GM12892 (cell line): ENCODE results near the gene ANTXR1.

ENCODE experiments used
- DNase-seq: peaks from one replicate; pipeline ENCODE4 v3.0.0; 2011; ENCODE audit not compliant: insufficient read length
- FAIRE-seq: peaks from 2 replicates; lab custom pipeline; 2011; peaks lifted over from hg19 to GRCh38; lab: Jason Lieb, UNC
- POLR2A ChIP-seq: IDR thresholded peaks from 2 replicates; pipeline ENCODE4 v1.6.1; 2011; ENCODE audit warnings: low read depth, low read length, control low read depth
- POLR2AphosphoS5 ChIP-seq: IDR thresholded peaks from 2 replicates; pipeline ENCODE4 v1.6.1; 2011; ENCODE audit warnings: low read depth, low read length, control low read depth
- TAF1 ChIP-seq: IDR thresholded peaks from 2 replicates; pipeline ENCODE4 v1.6.1; 2011; ENCODE audit warnings: low read depth, mild to moderate bottlenecking, control low read depth, low read length, borderline replicate concordance

ANTXR1 gene

GRCh38 chr2:69149631-69150215 lies 136.7 kb downstream of the ANTXR1 start:
- TF ChIP-seq POLR2AphosphoS5, result no peak
- TF ChIP-seq TAF1, result no peak
- TF ChIP-seq POLR2A, result no peak
- DNase-seq (no peak), FAIRE-seq (no peak)

GRCh38 chr2:69151931-69152330 lies 139.0 kb downstream of the ANTXR1 start:
- TF ChIP-seq TAF1 (no peak), POLR2AphosphoS5 (no peak), POLR2A (no peak)
- DNase-seq (no peak), FAIRE-seq (no peak)

GRCh38 chr2:69152847-69153583 lies 140.0 kb downstream of the ANTXR1 start:
- FAIRE-seq, result no peak
- TF ChIP-seq POLR2AphosphoS5 (no peak), POLR2A (no peak), TAF1 (no peak)
- DNase-seq, result no peak

GRCh38 chr2:69154106-69154505 lies 141.1 kb downstream of the ANTXR1 start:
- TF ChIP-seq POLR2AphosphoS5 (no peak), TAF1 (no peak)
- DNase-seq, result no peak
- no peak for FAIRE-seq

GRCh38 chr2:69156624-69157023 lies 143.6 kb downstream of the ANTXR1 start:
- FAIRE-seq, result no peak
- DNase-seq, result no peak
- no peak for TF ChIP-seq POLR2A
- no peak for TF ChIP-seq TAF1

GRCh38 chr2:69157441-69157840 lies 144.5 kb downstream of the ANTXR1 start:
- FAIRE-seq, result no peak

GRCh38 chr2:69159986-69160385 lies 147.0 kb downstream of the ANTXR1 start:
- FAIRE-seq, result no peak
- no peak for DNase-seq
- TF ChIP-seq POLR2A, result no peak
- TF ChIP-seq POLR2AphosphoS5, result no peak
- no peak for TF ChIP-seq TAF1

More at GRCh38 chr2:69157441-69157840, 144.5 kb downstream of the ANTXR1 start:
- no peak for TF ChIP-seq POLR2A
- no peak for TF ChIP-seq TAF1
- TF ChIP-seq POLR2AphosphoS5, result no peak
- DNase-seq, result no peak

- FAIRE-seq, result no peak
- TF ChIP-seq POLR2A (no peak), TAF1 (no peak), POLR2AphosphoS5 (no peak)
- DNase-seq, result no peak
These were observed 149.1 kb downstream of the ANTXR1 start for GRCh38 chr2:69162057-69162456.

GRCh38 chr2:69163109-69163508 lies 150.1 kb downstream of the ANTXR1 start:
- no peak for FAIRE-seq
- no peak for DNase-seq
- TF ChIP-seq POLR2A, result no peak
- TF ChIP-seq TAF1, result no peak
- TF ChIP-seq POLR2AphosphoS5, result no peak

GRCh38 chr2:69163556-69163955 lies 150.6 kb downstream of the ANTXR1 start:
- TF ChIP-seq TAF1 (no peak), POLR2AphosphoS5 (no peak), POLR2A (no peak)
- FAIRE-seq (no peak), DNase-seq (no peak)

GRCh38 chr2:69164061-69164778 lies 151.2 kb downstream of the ANTXR1 start:
- no peak for DNase-seq
- FAIRE-seq, result no peak
- TF ChIP-seq POLR2AphosphoS5 (no peak), POLR2A (no peak), TAF1 (no peak)

- FAIRE-seq (no peak), DNase-seq (no peak)
- TF ChIP-seq POLR2A (no peak), TAF1 (no peak), POLR2AphosphoS5 (no peak)
These were observed 152.3 kb downstream of the ANTXR1 start for GRCh38 chr2:69165091-69165880.
